WTC11 (cell line): ENCODE results near the gene EGF. TPM values are rescaled to one million over a fixed set of nuclear protein-coding genes. Genes with fewer than 3 reads are reported as not detected.

Source experiments
- ATAC-seq: fragments of 200-7000 bp; cut with Tn5 transposase; 2 replicates; pipeline ENCODE4 v1.10.0; 2021; ENCODE audit warnings: mild to moderate bottlenecking, moderate library complexity
- CTCF ChIA-PET: fragments of 300-600 bp; sonication (Branson Sonifier 250); formaldehyde crosslinking; loops from one replicate; lab custom pipeline; 2021; ENCODE audit warnings: antibody characterized with exemption; lab: Charles Lee
- POLR2A ChIA-PET: fragments of 350-600 bp; sonication (Branson Sonifier 250); formaldehyde crosslinking; loops from one replicate; lab custom pipeline; 2021; ENCODE audit warnings: antibody characterized with exemption; lab: Charles Lee
- DNase-seq: peaks from one replicate; pipeline ENCODE4 v3.0.0; 2021; ENCODE audit warnings: low spot score
- H3K27ac Mint-ChIP-seq: 2 replicates; pipeline ENCODE4 v1.8.0; 2021; ENCODE audit warnings: mixed read lengths
- H3K27me3 Mint-ChIP-seq: 2 replicates; pipeline ENCODE4 v1.8.0; 2021; ENCODE audit warnings: low read depth, mild to moderate bottlenecking, moderate library complexity, mixed read lengths
- H3K36me3 Mint-ChIP-seq: 2 replicates; pipeline ENCODE4 v1.8.0; 2021; ENCODE audit warnings: mixed read lengths
- H3K4me1 Mint-ChIP-seq: 2 replicates; pipeline ENCODE4 v1.8.0; 2022; ENCODE audit warnings: mixed read lengths
- H3K4me3 Mint-ChIP-seq: 2 replicates; pipeline ENCODE4 v1.8.0; 2021; ENCODE audit warnings: mild to moderate bottlenecking, moderate library complexity, mixed read lengths
- H3K9me3 Mint-ChIP-seq: 2 replicates; pipeline ENCODE4 v1.8.0; 2021; ENCODE audit warnings: mixed read lengths
- ELF4 ChIP-seq: sonication (generic); formaldehyde crosslinking; IDR thresholded peaks from 2 replicates; pipeline ENCODE4 v1.8.1; 2022; ENCODE audit warnings: low read depth, mild to moderate bottlenecking, moderate library complexity, missing genetic modification reagents
- FOXK1 ChIP-seq: sonication (generic); formaldehyde crosslinking; IDR thresholded peaks from 2 replicates; pipeline ENCODE4 v1.8.0; 2022; ENCODE audit warnings: mild to moderate bottlenecking, moderate library complexity, missing genetic modification reagents
- GRHL2 ChIP-seq: fragments of 250-450 bp; sonication (Bioruptor Pico); IDR thresholded peaks from 2 replicates; pipeline ENCODE4 v1.8.0; 2022; ENCODE audit warnings: mild to moderate bottlenecking, moderate library complexity; ENCODE audit not compliant: insufficient replicate concordance, severe bottlenecking
- GTF2I ChIP-seq: fragments of 250-450 bp; sonication (Bioruptor Pico); conservative IDR thresholded peaks from 2 replicates; pipeline ENCODE4 v1.4.0; 2021; ENCODE audit warnings: mild to moderate bottlenecking
- KAT7 ChIP-seq: sonication (generic); formaldehyde crosslinking; IDR thresholded peaks from 2 replicates; pipeline ENCODE4 v1.8.1; 2023; ENCODE audit warnings: missing genetic modification reagents, mild to moderate bottlenecking, borderline replicate concordance
- NFYB ChIP-seq: sonication (generic); formaldehyde crosslinking; conservative IDR thresholded peaks from 2 replicates; pipeline ENCODE4 v1.8.0; 2022; ENCODE audit warnings: low read depth, missing genetic modification reagents
- NR2C2 ChIP-seq: sonication (generic); formaldehyde crosslinking; IDR thresholded peaks from 2 replicates; pipeline ENCODE4 v1.8.0; 2022; ENCODE audit warnings: mild to moderate bottlenecking, missing genetic modification reagents
- OVOL2 ChIP-seq: fragments of 250-450 bp; sonication (Bioruptor Pico); IDR thresholded peaks from 2 replicates; pipeline ENCODE4 v1.9.0; 2021; ENCODE audit warnings: mild to moderate bottlenecking, borderline replicate concordance
- RORB ChIP-seq: fragments of 250-450 bp; sonication (Bioruptor Pico); IDR thresholded peaks from 2 replicates; pipeline ENCODE4 v1.9.0; 2021; ENCODE audit warnings: mild to moderate bottlenecking
- ZNF416 ChIP-seq: fragments of 250-450 bp; sonication (Bioruptor Pico); IDR thresholded peaks from 2 replicates; pipeline ENCODE4 v1.9.0; 2021; ENCODE audit warnings: mild to moderate bottlenecking, inconsistent platforms
- total RNA-seq: library from RNA; stranded (reverse); gene quantifications from 3 replicates; pipeline ENCODE4 v1.2.3, GENCODE V29; 2021
- TF ChIP-seq, protein P1 (sequence below): sonication (generic); formaldehyde crosslinking; IDR thresholded peaks from 2 replicates; pipeline ENCODE4 v1.8.0; 2022; ENCODE audit warnings: missing genetic modification reagents
- TF ChIP-seq, protein P2 (sequence below): sonication (generic); formaldehyde crosslinking; IDR thresholded peaks from 2 replicates; pipeline ENCODE4 v1.8.1; 2023; ENCODE audit warnings: mild to moderate bottlenecking, missing genetic modification reagents
- TF ChIP-seq, protein P3 (sequence below): sonication (generic); formaldehyde crosslinking; IDR thresholded peaks from 2 replicates; pipeline ENCODE4 v1.8.1; 2023; ENCODE audit warnings: mild to moderate bottlenecking, missing genetic modification reagents, moderate library complexity
- TF ChIP-seq, protein P4 (sequence below): sonication (generic); formaldehyde crosslinking; IDR thresholded peaks from 2 replicates; pipeline ENCODE4 v1.8.0; 2022; ENCODE audit warnings: mild to moderate bottlenecking, missing genetic modification reagents
- TF ChIP-seq, protein P5 (sequence below): fragments of 250-450 bp; sonication (Bioruptor Pico); IDR thresholded peaks from 2 replicates; pipeline ENCODE4 v1.9.0; 2021; ENCODE audit warnings: mild to moderate bottlenecking, borderline replicate concordance
- TF ChIP-seq, protein P6 (sequence below): sonication (generic); formaldehyde crosslinking; IDR thresholded peaks from 2 replicates; pipeline ENCODE4 v1.8.1; 2023; ENCODE audit warnings: mild to moderate bottlenecking, missing genetic modification reagents
- TF ChIP-seq, protein P7 (sequence below): sonication (generic); formaldehyde crosslinking; IDR thresholded peaks from 2 replicates; pipeline ENCODE4 v1.8.0; 2022; ENCODE audit warnings: mild to moderate bottlenecking, missing genetic modification reagents
- TF ChIP-seq, protein P8 (sequence below): fragments of 250-450 bp; sonication (Bioruptor Pico); IDR thresholded peaks from 2 replicates; pipeline ENCODE4 v1.9.0; 2021; ENCODE audit warnings: moderate library complexity, mild to moderate bottlenecking, inconsistent platforms, borderline replicate concordance

Gene EGF
- total RNA-seq, 1 experiment from 2014 or later: 2.5 TPM

DNA sequence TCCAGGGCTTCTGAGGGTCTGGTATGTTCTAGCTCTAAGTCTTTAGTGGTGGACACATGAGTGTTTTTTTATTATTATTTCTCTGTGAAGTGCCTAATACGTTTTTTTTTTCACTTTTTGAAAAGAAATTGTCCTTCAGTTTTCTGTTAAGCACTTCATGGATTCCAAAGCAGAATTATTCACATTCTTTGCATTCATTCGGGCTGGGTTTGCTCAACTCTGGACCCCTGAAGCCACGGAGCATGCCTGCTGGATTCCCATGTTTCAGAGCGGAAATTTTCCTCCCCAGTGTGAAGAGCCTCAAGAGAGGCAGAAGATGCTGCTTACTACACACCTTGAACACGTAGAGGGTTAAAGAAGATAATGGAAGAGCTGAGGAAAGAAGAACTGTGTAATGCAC, 107.5 kb downstream of the EGF start (continued):
- no peak for TF ChIP-seq GRHL2
- TF ChIP-seq, protein P1, sequence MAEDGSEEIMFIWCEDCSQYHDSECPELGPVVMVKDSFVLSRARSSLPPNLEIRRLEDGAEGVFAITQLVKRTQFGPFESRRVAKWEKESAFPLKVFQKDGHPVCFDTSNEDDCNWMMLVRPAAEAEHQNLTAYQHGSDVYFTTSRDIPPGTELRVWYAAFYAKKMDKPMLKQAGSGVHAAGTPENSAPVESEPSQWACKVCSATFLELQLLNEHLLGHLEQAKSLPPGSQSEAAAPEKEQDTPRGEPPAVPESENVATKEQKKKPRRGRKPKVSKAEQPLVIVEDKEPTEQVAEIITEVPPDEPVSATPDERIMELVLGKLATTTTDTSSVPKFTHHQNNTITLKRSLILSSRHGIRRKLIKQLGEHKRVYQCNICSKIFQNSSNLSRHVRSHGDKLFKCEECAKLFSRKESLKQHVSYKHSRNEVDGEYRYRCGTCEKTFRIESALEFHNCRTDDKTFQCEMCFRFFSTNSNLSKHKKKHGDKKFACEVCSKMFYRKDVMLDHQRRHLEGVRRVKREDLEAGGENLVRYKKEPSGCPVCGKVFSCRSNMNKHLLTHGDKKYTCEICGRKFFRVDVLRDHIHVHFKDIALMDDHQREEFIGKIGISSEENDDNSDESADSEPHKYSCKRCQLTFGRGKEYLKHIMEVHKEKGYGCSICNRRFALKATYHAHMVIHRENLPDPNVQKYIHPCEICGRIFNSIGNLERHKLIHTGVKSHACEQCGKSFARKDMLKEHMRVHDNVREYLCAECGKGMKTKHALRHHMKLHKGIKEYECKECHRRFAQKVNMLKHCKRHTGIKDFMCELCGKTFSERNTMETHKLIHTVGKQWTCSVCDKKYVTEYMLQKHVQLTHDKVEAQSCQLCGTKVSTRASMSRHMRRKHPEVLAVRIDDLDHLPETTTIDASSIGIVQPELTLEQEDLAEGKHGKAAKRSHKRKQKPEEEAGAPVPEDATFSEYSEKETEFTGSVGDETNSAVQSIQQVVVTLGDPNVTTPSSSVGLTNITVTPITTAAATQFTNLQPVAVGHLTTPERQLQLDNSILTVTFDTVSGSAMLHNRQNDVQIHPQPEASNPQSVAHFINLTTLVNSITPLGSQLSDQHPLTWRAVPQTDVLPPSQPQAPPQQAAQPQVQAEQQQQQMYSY (CRISPR knock-in tag): no peak
- TF ChIP-seq, protein P2, sequence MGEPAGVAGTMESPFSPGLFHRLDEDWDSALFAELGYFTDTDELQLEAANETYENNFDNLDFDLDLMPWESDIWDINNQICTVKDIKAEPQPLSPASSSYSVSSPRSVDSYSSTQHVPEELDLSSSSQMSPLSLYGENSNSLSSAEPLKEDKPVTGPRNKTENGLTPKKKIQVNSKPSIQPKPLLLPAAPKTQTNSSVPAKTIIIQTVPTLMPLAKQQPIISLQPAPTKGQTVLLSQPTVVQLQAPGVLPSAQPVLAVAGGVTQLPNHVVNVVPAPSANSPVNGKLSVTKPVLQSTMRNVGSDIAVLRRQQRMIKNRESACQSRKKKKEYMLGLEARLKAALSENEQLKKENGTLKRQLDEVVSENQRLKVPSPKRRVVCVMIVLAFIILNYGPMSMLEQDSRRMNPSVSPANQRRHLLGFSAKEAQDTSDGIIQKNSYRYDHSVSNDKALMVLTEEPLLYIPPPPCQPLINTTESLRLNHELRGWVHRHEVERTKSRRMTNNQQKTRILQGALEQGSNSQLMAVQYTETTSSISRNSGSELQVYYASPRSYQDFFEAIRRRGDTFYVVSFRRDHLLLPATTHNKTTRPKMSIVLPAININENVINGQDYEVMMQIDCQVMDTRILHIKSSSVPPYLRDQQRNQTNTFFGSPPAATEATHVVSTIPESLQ (CRISPR knock-in tag): no peak
- TF ChIP-seq FOXK1 (CRISPR knock-in tag): no peak
- no peak for TF ChIP-seq ZNF416 (CRISPR knock-in tag)
- TF ChIP-seq, protein P3, sequence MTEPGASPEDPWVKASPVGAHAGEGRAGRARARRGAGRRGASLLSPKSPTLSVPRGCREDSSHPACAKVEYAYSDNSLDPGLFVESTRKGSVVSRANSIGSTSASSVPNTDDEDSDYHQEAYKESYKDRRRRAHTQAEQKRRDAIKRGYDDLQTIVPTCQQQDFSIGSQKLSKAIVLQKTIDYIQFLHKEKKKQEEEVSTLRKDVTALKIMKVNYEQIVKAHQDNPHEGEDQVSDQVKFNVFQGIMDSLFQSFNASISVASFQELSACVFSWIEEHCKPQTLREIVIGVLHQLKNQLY (CRISPR knock-in tag): no peak
- TF ChIP-seq, protein P4, sequence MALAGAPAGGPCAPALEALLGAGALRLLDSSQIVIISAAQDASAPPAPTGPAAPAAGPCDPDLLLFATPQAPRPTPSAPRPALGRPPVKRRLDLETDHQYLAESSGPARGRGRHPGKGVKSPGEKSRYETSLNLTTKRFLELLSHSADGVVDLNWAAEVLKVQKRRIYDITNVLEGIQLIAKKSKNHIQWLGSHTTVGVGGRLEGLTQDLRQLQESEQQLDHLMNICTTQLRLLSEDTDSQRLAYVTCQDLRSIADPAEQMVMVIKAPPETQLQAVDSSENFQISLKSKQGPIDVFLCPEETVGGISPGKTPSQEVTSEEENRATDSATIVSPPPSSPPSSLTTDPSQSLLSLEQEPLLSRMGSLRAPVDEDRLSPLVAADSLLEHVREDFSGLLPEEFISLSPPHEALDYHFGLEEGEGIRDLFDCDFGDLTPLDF (CRISPR knock-in tag): no peak
- TF ChIP-seq, protein P5, sequence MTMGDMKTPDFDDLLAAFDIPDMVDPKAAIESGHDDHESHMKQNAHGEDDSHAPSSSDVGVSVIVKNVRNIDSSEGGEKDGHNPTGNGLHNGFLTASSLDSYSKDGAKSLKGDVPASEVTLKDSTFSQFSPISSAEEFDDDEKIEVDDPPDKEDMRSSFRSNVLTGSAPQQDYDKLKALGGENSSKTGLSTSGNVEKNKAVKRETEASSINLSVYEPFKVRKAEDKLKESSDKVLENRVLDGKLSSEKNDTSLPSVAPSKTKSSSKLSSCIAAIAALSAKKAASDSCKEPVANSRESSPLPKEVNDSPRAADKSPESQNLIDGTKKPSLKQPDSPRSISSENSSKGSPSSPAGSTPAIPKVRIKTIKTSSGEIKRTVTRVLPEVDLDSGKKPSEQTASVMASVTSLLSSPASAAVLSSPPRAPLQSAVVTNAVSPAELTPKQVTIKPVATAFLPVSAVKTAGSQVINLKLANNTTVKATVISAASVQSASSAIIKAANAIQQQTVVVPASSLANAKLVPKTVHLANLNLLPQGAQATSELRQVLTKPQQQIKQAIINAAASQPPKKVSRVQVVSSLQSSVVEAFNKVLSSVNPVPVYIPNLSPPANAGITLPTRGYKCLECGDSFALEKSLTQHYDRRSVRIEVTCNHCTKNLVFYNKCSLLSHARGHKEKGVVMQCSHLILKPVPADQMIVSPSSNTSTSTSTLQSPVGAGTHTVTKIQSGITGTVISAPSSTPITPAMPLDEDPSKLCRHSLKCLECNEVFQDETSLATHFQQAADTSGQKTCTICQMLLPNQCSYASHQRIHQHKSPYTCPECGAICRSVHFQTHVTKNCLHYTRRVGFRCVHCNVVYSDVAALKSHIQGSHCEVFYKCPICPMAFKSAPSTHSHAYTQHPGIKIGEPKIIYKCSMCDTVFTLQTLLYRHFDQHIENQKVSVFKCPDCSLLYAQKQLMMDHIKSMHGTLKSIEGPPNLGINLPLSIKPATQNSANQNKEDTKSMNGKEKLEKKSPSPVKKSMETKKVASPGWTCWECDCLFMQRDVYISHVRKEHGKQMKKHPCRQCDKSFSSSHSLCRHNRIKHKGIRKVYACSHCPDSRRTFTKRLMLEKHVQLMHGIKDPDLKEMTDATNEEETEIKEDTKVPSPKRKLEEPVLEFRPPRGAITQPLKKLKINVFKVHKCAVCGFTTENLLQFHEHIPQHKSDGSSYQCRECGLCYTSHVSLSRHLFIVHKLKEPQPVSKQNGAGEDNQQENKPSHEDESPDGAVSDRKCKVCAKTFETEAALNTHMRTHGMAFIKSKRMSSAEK (CRISPR knock-in tag): no peak
- no peak for TF ChIP-seq NR2C2 (CRISPR knock-in tag)
- TF ChIP-seq, protein P6, sequence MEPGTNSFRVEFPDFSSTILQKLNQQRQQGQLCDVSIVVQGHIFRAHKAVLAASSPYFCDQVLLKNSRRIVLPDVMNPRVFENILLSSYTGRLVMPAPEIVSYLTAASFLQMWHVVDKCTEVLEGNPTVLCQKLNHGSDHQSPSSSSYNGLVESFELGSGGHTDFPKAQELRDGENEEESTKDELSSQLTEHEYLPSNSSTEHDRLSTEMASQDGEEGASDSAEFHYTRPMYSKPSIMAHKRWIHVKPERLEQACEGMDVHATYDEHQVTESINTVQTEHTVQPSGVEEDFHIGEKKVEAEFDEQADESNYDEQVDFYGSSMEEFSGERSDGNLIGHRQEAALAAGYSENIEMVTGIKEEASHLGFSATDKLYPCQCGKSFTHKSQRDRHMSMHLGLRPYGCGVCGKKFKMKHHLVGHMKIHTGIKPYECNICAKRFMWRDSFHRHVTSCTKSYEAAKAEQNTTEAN (CRISPR knock-in tag): no peak
- no peak for TF ChIP-seq NFYB (CRISPR knock-in tag)

DNA sequence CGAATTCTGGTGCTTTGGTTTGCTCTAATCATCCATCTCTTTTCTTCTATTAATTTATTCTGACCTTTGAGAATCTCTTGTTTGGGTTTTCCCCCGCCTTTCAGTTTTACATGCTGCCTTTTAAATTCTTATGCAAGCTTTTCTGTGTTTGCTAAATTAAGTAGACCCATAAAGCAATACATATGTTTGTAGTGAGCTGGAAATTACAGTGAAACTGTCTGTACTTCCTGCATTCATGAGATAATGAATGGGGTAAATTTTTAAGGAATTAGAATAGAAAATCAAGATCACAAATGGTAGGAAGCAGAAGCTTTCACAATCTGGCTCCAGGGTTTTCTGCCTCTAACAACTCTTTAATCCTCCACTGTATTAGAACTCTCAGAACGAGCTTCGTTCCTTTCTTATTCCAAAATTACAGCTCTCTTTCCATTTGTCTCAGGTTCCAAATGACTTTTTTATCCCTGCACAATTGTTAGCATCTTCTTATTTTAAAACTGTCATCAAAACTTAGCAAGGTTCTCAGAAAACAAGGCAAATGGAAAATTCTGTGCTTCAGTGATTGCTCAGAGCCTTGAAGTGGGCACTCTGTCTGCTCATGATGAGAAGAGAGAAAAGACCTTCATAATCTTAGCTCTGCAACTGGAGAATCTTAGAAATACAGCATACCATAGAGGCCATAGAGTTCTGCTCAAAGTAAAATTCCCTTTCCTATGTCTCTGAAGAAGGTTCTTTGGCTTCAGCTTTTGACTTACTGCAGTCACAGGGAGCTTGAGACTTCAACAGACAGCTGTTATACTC, 108.2 kb downstream of the EGF start:
- ChIA-PET POLR2A (no interaction called here), CTCF (interaction anchor here (0.8 to 1.3 kb wide), 4 partner anchors 15 to 488 kb away, joined by 3 to 6 read pairs (median 4); no protein-coding TSS in a partner anchor)
- ATAC-seq: no peak
- peaks cover 3% of the 10 kb centered on the region for H3K36me3 Mint-ChIP-seq
- H3K4me3 Mint-ChIP-seq: no peak overlapping the region
- peaks cover 12% of the 10 kb centered on the region for H3K9me3 Mint-ChIP-seq
- no peak for DNase-seq
- peaks cover 22% of the 10 kb centered on the region for H3K4me1 Mint-ChIP-seq
- no peaks in the 10 kb centered on the region for H3K27me3 Mint-ChIP-seq
- H3K27ac Mint-ChIP-seq: no peak overlapping the region
- TF ChIP-seq, protein P7, sequence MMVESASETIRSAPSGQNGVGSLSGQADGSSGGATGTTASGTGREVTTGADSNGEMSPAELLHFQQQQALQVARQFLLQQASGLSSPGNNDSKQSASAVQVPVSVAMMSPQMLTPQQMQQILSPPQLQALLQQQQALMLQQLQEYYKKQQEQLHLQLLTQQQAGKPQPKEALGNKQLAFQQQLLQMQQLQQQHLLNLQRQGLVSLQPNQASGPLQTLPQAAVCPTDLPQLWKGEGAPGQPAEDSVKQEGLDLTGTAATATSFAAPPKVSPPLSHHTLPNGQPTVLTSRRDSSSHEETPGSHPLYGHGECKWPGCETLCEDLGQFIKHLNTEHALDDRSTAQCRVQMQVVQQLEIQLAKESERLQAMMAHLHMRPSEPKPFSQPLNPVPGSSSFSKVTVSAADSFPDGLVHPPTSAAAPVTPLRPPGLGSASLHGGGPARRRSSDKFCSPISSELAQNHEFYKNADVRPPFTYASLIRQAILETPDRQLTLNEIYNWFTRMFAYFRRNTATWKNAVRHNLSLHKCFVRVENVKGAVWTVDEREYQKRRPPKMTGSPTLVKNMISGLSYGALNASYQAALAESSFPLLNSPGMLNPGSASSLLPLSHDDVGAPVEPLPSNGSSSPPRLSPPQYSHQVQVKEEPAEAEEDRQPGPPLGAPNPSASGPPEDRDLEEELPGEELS: no peak
- TF ChIP-seq OVOL2 (CRISPR knock-in tag) (no peak), RORB (CRISPR knock-in tag) (no peak), ELF4 (no peak), GTF2I (CRISPR knock-in tag) (no peak), KAT7 (CRISPR knock-in tag) (no peak)
- TF ChIP-seq, protein P8, sequence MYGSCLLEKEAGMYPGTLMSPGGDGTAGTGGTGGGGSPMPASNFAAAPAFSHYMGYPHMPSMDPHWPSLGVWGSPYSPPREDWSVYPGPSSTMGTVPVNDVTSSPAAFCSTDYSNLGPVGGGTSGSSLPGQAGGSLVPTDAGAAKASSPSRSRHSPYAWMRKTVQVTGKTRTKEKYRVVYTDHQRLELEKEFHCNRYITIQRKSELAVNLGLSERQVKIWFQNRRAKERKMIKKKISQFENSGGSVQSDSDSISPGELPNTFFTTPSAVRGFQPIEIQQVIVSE (CRISPR knock-in tag): no peak
